ENCODE measurements around the gene FANCD2. TPM values are rescaled to one million over a fixed set of nuclear protein-coding genes. Genes with fewer than 3 reads are reported as not detected.
"Not testable (repeated sequence)": the region's sequence is repeated elsewhere in the genome, so short reads cannot be mapped to it uniquely, and the experiment has no call there.

The FANCD2 gene
- total and polyA plus RNA-seq, 4 donors, result 0.76 to 24.6 (median 0.84) TPM

GRCh38 chr3:10122724-10123123 is 96.5 kb downstream of the FANCD2 start:
- 96% methylated on average over 4 of the region's 4 CpGs for WGBS
- Histone ChIP-seq H3K27me3 (ENCODE audit: control insufficient read depth in 4 of 4, insufficient read depth in 4 of 4, low read length in 3 of 4) (no peaks in the 10 kb centered on the region), H3K4me3 (ENCODE audit: low read depth in 1 of 3, low read length in 3 of 3) (no peak overlapping the region), H3K27ac (ENCODE audit: low read depth in 1 of 2, low read length in 2 of 2) (no peak overlapping the region), H3K4me1 (ENCODE audit: control insufficient read depth in 4 of 4, insufficient read depth in 4 of 4, low read length in 3 of 4) (no peaks in the 10 kb centered on the region), H3K9me3 (ENCODE audit: control insufficient read depth in 4 of 4, low read length in 3 of 4) (no peaks in the 10 kb centered on the region), H3K9ac (ENCODE audit: low read depth in 1 of 2, low read length in 2 of 2) (no peak overlapping the region), H3K36me3 (ENCODE audit: control insufficient read depth in 4 of 4, insufficient read depth in 3 of 4, low read depth in 1 of 4, low read length in 3 of 4) (peaks cover 8 to 25% (median 19%) of the 10 kb centered on the region in 4 donors)
- no peak for DNase-seq (ENCODE audit: low spot score)
- TF ChIP-seq HNF4A (conservative IDR thresholded peaks at IDR 0.05), result no peak
- no peak for TF ChIP-seq REST (IDR thresholded peaks at IDR 0.05)
- no peak for TF ChIP-seq YY1 (IDR thresholded peaks at IDR 0.05)
- no peak for TF ChIP-seq MAX (IDR thresholded peaks at IDR 0.05)
- TF ChIP-seq HNF4G (IDR thresholded peaks at IDR 0.05), result no peak

- 92% methylated on average over 9 of the region's 9 CpGs for WGBS
- DNase-seq (ENCODE audit: low spot score); H3K4me3 ChIP-seq (ENCODE audit: low read depth in 1 of 3, low read length in 3 of 3); H3K9ac ChIP-seq (ENCODE audit: low read depth in 1 of 2, low read length in 2 of 2); H3K27ac ChIP-seq (ENCODE audit: low read depth in 1 of 2, low read length in 2 of 2); H3K27me3 ChIP-seq (ENCODE audit: control insufficient read depth in 4 of 4, insufficient read depth in 4 of 4, low read length in 3 of 4); H3K36me3 ChIP-seq (ENCODE audit: control insufficient read depth in 4 of 4, insufficient read depth in 3 of 4, low read depth in 1 of 4, low read length in 3 of 4); H3K9me3 ChIP-seq (ENCODE audit: control insufficient read depth in 4 of 4, low read length in 3 of 4); H3K4me1 ChIP-seq (ENCODE audit: control insufficient read depth in 4 of 4, insufficient read depth in 4 of 4, low read length in 3 of 4): not testable (repeated sequence)
Measured at GRCh38 chr3:10135872-10136271, 109.6 kb downstream of the FANCD2 start.

- Histone ChIP-seq H3K4me3 (ENCODE audit: low read depth in 1 of 3, low read length in 3 of 3) (no peak overlapping the region), H3K36me3 (ENCODE audit: control insufficient read depth in 4 of 4, insufficient read depth in 3 of 4, low read depth in 1 of 4, low read length in 3 of 4) (no peaks in the 10 kb centered on the region), H3K9me3 (ENCODE audit: control insufficient read depth in 4 of 4, low read length in 3 of 4) (no peaks in the 10 kb centered on the region), H3K27ac (ENCODE audit: low read depth in 1 of 2, low read length in 2 of 2) (no peak overlapping the region), H3K27me3 (ENCODE audit: control insufficient read depth in 4 of 4, insufficient read depth in 4 of 4, low read length in 3 of 4) (no peaks in the 10 kb centered on the region), H3K4me1 (ENCODE audit: control insufficient read depth in 4 of 4, insufficient read depth in 4 of 4, low read length in 3 of 4) (no peaks in the 10 kb centered on the region), H3K9ac (ENCODE audit: low read depth in 1 of 2, low read length in 2 of 2) (no peak overlapping the region)
- 94% methylated on average over 25 of the region's 25 CpGs for WGBS
- TF ChIP-seq MAX (IDR thresholded peaks at IDR 0.05) (no peak), CTCF (IDR thresholded peaks at IDR 0.05; ENCODE audit: low read depth, low read length, missing input control) (no peak), ATF3 (IDR thresholded peaks at IDR 0.05) (no peak), EGR1 (IDR thresholded peaks at IDR 0.05; ENCODE audit: low read depth in 2 of 2) (no peak), FOXA2 (IDR thresholded peaks at IDR 0.05) (no peak), ZBTB33 (IDR thresholded peaks at IDR 0.05) (no peak), SP1 (IDR thresholded peaks at IDR 0.05) (no peak), RAD21 (IDR thresholded peaks at IDR 0.05) (no peak), REST (IDR thresholded peaks at IDR 0.05) (no peak), JUND (IDR thresholded peaks at IDR 0.05) (no peak), HNF4A (conservative IDR thresholded peaks at IDR 0.05) (no peak), GABPA (IDR thresholded peaks at IDR 0.05 in 1 of 2, conservative IDR thresholded peaks at IDR 0.05 in 1 of 2) (no peak), FOXA1 (IDR thresholded peaks at IDR 0.05) (no peak), TAF1 (conservative IDR thresholded peaks at IDR 0.05) (no peak)
- DNase-seq (ENCODE audit: low spot score), result no peak
Measured at GRCh38 chr3:10136426-10137005, 110.3 kb downstream of the FANCD2 start.
